ENCODE results near the gene GDPD3.

DNA sequence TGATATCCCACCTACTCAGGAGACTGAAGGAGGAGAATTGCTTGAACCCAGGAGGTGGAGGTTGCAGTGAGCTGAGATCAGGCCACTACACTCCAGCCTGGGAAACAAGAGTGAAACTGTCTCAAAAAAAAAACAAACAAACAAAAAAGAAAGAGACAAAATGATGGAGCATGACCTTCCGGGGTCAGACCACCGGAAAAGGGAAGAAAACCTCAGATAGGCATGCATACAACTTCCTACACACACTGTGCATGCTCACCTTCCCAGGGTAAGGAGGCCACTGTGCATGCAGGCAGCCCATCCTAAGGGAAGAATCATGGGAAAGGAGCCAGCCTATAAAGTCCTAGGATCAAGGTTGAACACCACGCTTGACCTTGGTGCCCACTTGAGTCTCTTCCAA, 19.3 kb upstream of the GDPD3 start:
- TF ChIP-seq, protein P1, sequence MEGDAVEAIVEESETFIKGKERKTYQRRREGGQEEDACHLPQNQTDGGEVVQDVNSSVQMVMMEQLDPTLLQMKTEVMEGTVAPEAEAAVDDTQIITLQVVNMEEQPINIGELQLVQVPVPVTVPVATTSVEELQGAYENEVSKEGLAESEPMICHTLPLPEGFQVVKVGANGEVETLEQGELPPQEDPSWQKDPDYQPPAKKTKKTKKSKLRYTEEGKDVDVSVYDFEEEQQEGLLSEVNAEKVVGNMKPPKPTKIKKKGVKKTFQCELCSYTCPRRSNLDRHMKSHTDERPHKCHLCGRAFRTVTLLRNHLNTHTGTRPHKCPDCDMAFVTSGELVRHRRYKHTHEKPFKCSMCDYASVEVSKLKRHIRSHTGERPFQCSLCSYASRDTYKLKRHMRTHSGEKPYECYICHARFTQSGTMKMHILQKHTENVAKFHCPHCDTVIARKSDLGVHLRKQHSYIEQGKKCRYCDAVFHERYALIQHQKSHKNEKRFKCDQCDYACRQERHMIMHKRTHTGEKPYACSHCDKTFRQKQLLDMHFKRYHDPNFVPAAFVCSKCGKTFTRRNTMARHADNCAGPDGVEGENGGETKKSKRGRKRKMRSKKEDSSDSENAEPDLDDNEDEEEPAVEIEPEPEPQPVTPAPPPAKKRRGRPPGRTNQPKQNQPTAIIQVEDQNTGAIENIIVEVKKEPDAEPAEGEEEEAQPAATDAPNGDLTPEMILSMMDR (IDR thresholded peaks at IDR 0.05), result no peak
- TF ChIP-seq POLR2A (IDR thresholded peaks at IDR 0.05), result no peak

All from adrenal gland (tissue), 5 donors.